Psoas muscle (tissue), 8 donors: ENCODE measurements around the gene AJAP1. TPM values are rescaled to one million over a fixed set of nuclear protein-coding genes. Genes with fewer than 3 reads are reported as not detected.

Experiments
- ATAC-seq, 4 donors: fragments of 200-7000 bp; cut with Tn5 transposase; one replicate each; pipeline ENCODE4 v1.9.1; 2020; ENCODE audit warnings: moderate library complexity in 3 of 4, mild to moderate bottlenecking in 2 of 4
- DNase-seq, 2 donors: peaks; one replicate each; pipeline ENCODE4 v3.0.0-alpha.2; 2020
- H3K27ac ChIP-seq: fragments of 200-600 bp; one replicate; pipeline ENCODE4 v1.8.0; 2022
- H3K27me3 ChIP-seq, 3 donors: fragments of 200-600 bp in 1 of 3; one replicate each; pipeline versions ENCODE4 v1.6.1 to v1.8.0; 2013 to 2022; ENCODE audit warnings: low read length in 2 of 3, mild to moderate bottlenecking in 2 of 3, moderate library complexity in 1 of 3; ENCODE audit not compliant: insufficient read depth in 3 of 3
- H3K36me3 ChIP-seq, 2 donors: fragments of 200-600 bp in 1 of 2; one replicate each; pipeline versions ENCODE4 v1.6.1 to v1.8.0; 2013 to 2022; ENCODE audit warnings: low read depth in 1 of 2, mild to moderate bottlenecking in 1 of 2, moderate library complexity in 1 of 2; ENCODE audit not compliant: insufficient read depth in 1 of 2
- H3K4me1 ChIP-seq: fragments of 200-600 bp; one replicate; pipeline ENCODE4 v1.8.0; 2022
- H3K4me3 ChIP-seq: fragments of 200-600 bp; one replicate; pipeline ENCODE4 v1.8.0; 2022; ENCODE audit warnings: mild to moderate bottlenecking
- H3K9me3 ChIP-seq: fragments of 200-600 bp; one replicate; pipeline ENCODE4 v1.8.0; 2022
- WGBS, 3 donors: extraction: QIAGEN DNeasy Blood & Tissue Kit; methylation state at CpG; one replicate each; pipeline versions ENCODE4 v1.1.6 to v1.1.7; 2013; 5-methylcytosine and 5-hydroxymethylcytosine counted together
- intact Hi-C, 2 donors: fragments of 100-400 bp; cut with DNase I; formaldehyde crosslinking; loops; one replicate each; pipeline versions ENCODE4 v1.11.0 to v1.14.2; 2022
- polyA plus RNA-seq, 3 donors: library from polyadenylated mRNA; stranded (reverse); fragments of 200-250 nt; gene quantifications; one replicate each; pipeline ENCODE4 v1.2.3, GENCODE V29; 2013
- total RNA-seq, 4 donors: library from RNA; stranded (reverse); fragmentation: NEBNext Ultra II Directional in 2 of 4; extraction: Animal tissue kit (Norgen Biotek cat#: 25700) in 2 of 4; gene quantifications; one replicate each; pipeline versions ENCODE4 v1.2.1 to v1.2.4, GENCODE V29; 2021 to 2023
- TF ChIP-seq, protein P1 (sequence below): fragments of 200-600 bp; IDR thresholded peaks from one replicate; pipeline ENCODE4 v1.8.0; 2022; ENCODE audit warnings: antibody characterized with exemption
- donor health status: healthy with polysubstance abuse.
- donor health status: DM: no; HTN: no; CAD: no; lungs with moderate emphysema.
- donor health status: Bipolar disorder and iron deficiency.
- donor health status: healthy.
- donor health status: DM: yes; HTN: yes; CAD: no.
- donor health status: DM: no; HTN: no; CAD: no.
- donor health status: DM: no; HTN: no; CAD: no.
- donor health status: DM: yes; HTN: yes; CAD: no.

The AJAP1 gene
- total and polyA plus RNA-seq, 7 donors = under 0.01 to 1.4 (median 0.07) TPM

DNA sequence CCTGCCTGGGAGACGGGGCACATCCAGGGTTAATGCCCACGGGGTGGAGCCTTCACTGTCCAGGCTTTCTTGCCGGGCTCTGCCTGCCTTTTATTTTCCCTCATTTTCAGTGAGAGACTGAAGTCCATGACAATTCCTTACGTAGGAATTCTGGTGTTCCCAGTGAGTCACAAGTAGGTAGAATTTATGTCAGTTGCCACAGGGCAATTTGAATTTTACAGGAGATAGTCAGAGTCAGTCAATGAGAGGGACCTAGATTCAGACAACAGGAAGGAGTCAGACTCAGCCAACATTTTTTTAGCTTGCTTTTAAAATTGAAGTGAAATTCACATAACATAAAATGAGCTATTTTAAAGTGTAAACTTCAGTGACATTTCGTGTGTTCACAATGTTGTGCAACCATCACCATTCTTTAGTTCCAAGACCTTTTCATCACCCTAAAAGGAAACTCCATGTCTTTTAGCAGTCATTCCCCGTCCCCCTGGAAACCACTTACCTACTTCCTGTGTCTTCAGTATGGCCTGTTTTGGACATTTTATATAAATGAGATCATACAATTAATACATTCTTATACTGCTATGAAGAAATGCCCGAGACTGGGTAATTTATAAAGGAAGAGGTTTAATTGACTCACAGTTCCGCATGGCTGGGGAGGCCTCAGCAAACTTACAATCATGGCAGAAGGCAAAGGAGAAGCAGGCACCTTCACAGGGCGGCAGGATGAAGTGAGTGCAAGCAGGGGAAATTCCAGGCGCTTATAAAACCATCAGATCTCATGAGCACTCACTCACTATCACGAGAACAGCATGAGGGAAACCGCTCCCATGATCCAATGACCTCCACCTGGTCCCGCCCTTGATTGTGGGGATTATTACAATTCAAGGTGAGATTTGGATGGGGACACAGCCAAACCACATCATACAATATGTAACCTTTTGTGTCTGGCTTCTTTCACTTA, 14.6 kb downstream of the AJAP1 start:
- DNase-seq (no peak), ATAC-seq (no peak)
- no peak overlapping the region for H3K27ac ChIP-seq
- H3K4me1 ChIP-seq = no peaks in the 10 kb centered on the region
- intact Hi-C loops = no loop called here
- TF ChIP-seq, protein P1, sequence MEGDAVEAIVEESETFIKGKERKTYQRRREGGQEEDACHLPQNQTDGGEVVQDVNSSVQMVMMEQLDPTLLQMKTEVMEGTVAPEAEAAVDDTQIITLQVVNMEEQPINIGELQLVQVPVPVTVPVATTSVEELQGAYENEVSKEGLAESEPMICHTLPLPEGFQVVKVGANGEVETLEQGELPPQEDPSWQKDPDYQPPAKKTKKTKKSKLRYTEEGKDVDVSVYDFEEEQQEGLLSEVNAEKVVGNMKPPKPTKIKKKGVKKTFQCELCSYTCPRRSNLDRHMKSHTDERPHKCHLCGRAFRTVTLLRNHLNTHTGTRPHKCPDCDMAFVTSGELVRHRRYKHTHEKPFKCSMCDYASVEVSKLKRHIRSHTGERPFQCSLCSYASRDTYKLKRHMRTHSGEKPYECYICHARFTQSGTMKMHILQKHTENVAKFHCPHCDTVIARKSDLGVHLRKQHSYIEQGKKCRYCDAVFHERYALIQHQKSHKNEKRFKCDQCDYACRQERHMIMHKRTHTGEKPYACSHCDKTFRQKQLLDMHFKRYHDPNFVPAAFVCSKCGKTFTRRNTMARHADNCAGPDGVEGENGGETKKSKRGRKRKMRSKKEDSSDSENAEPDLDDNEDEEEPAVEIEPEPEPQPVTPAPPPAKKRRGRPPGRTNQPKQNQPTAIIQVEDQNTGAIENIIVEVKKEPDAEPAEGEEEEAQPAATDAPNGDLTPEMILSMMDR = no peak
- peaks cover 0 to 3% (median 0%) of the 10 kb centered on the region in 3 donors for H3K27me3 ChIP-seq
- WGBS, 3 donors = 56 to 61% (median 57%) methylated on average over 13 of the region's 13 CpGs
- no peaks in the 10 kb centered on the region for H3K9me3 ChIP-seq
- H3K4me3 ChIP-seq = no peak overlapping the region
- H3K36me3 ChIP-seq = no peaks in the 10 kb centered on the region

DNA sequence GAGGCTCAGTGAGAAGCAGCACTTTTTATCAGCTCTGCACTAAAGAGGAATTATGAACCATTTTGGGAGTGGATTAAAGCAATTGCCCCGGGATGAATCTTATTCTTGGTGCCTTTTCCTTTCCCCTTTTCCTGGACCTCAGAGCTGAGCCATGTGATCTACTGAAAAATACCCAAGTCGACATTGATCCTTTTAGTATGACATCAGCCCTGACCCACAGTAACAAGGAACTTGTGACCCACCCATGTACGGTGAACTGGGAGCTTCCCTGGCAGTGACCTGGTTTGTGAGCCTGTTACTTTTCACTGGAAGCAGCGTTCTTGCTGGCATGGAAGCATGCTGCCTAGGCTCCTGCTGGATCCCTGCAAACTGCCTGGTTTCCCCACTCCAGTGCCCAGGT, 15.9 kb downstream of the AJAP1 start:
- TF ChIP-seq, protein P1 = no peak
- ATAC-seq (no peak), DNase-seq (peak in 1 of 2 donors; percentile 7)
- 61 to 64% (median 61%) methylated on average over 4 of the region's 4 CpGs for WGBS, 3 donors
- no peaks in the 10 kb centered on the region for H3K27me3 ChIP-seq
- no peaks in the 10 kb centered on the region for H3K36me3 ChIP-seq
- intact Hi-C loops = no loop called here
- H3K9me3 ChIP-seq = no peaks in the 10 kb centered on the region
- no peaks in the 10 kb centered on the region for H3K4me1 ChIP-seq
- H3K27ac ChIP-seq = no peak overlapping the region
- H3K4me3 ChIP-seq = no peak overlapping the region

DNA sequence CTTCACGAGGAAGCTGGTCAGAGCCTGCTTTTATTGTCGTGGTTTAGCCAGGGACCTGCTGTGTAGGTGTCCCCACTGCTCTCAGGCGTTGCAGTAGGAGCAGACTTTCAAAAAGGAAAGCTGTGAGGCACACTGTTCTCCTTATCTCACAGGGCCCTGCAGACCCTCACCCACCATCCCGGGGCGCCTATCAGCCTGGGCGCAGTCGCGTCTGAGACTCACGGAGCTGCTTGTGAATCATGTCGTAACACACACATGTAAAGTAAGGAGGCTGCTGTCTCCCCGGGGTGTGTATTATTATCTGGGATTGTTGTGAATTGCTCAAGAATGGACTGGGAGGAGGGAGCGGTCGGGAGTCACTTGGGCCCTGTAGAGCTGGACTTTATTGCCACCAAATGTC, 17.4 kb downstream of the AJAP1 start:
- H3K36me3 ChIP-seq = no peaks in the 10 kb centered on the region
- WGBS, 3 donors = 84 to 87% (median 85%) methylated on average over 13 of the region's 13 CpGs

DNA sequence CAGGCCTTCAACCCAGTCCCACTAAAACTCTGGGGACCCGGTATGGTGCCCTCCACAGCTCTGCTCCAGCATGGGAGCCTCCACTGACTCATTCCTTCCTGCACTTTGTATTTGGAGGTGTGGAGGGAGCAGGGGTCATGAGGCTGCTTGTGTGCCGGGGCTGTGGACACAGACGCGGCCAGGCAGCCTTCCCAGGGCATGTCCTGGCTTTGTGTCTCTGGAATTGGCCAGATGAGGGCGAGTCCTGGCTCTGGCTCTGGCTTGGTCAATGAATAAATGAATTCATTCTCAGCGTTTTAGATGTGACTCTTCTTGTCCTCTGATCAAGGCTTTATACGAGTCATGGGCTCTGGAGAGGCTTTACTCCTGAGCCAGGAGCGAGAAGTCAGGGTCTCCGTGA, 19.1 kb downstream of the AJAP1 start:
- 60 to 68% (median 63%) methylated on average over 9 of the region's 9 CpGs for WGBS, 3 donors
- H3K27ac ChIP-seq = no peak overlapping the region
- H3K9me3 ChIP-seq = no peaks in the 10 kb centered on the region
- intact Hi-C loops = no loop called here
- TF ChIP-seq, protein P1 = no peak
- H3K27me3 ChIP-seq = peaks cover 0 to 4% (median 0%) of the 10 kb centered on the region in 3 donors
- H3K36me3 ChIP-seq = no peaks in the 10 kb centered on the region
- ATAC-seq (no peak), DNase-seq (no peak)
- no peaks in the 10 kb centered on the region for H3K4me1 ChIP-seq
- H3K4me3 ChIP-seq = no peak overlapping the region

More for the DNA sequence above, 17.4 kb downstream of the AJAP1 start:
- TF ChIP-seq, protein P1 = no peak
- Histone ChIP-seq H3K4me3 (no peak overlapping the region), H3K27ac (no peak overlapping the region), H3K27me3 (peaks cover 0 to 4% (median 0%) of the 10 kb centered on the region in 3 donors), H3K9me3 (no peaks in the 10 kb centered on the region), H3K4me1 (no peaks in the 10 kb centered on the region)
- intact Hi-C loops = no loop called here
- DNase-seq = no peak
- no peak for ATAC-seq
